Left renal pelvis (tissue), 4 donors: Measurements from ENCODE around the gene RPA4. TPM values are rescaled to one million over a fixed set of nuclear protein-coding genes. Genes with fewer than 3 reads are reported as not detected.

Experiments
- polyA plus RNA-seq, 4 donors: library from polyadenylated mRNA; unstranded; fragments of 120-200 nt; gene quantifications; one replicate each; pipeline ENCODE4 v1.2.1, GENCODE V29; 2013; ENCODE audit not compliant: insufficient read length in 4 of 4

The RPA4 gene
- polyA plus RNA-seq, 4 donors, result 0.09 TPM; not detected in 3

Other genes with a start within 250 kb of the RPA4 start
- gene DIAPH2, start 199.1 kb upstream of the RPA4 start, polyA plus RNA-seq, result 10 to 100 TPM in 1 of 4 donors, 1 to 10 TPM in 3; 7.3 to 11.8 (median 9.4) TPM